Adrenal gland (tissue), 12 donors: Measurements from ENCODE around the gene ERBB4. TPM values are rescaled to one million over a fixed set of nuclear protein-coding genes. Genes with fewer than 3 reads are reported as not detected.

Experiments
- DNase-seq, 7 donors: peaks; one replicate each; pipeline ENCODE4 v3.0.0-alpha.2; 2019 to 2020
- H3K27ac ChIP-seq, 5 donors: fragments of 200-600 bp; sonication (generic) in 4 of 5; 1 replicate in 3 of 5; 2 replicates in 2 of 5; pipeline versions ENCODE4 v1.5.1 to v1.8.0; 2016 to 2020; ENCODE audit warnings: mild to moderate bottlenecking in 1 of 5
- H3K27me3 ChIP-seq: fragments of 200-600 bp; 2 replicates; pipeline ENCODE4 v1.8.0; 2021
- H3K36me3 ChIP-seq, 2 donors: fragments of 200-600 bp; replicated peaks in 1 of 2; 1 replicate in 1 of 2; 2 replicates in 1 of 2; pipeline versions ENCODE4 v1.5.1 to v1.8.0; 2018 to 2022
- H3K4me1 ChIP-seq, 2 donors: fragments of 200-600 bp; replicated peaks in 1 of 2; 1 replicate in 1 of 2; 2 replicates in 1 of 2; pipeline versions ENCODE4 v1.5.1 to v1.8.0; 2018 to 2021
- H3K4me3 ChIP-seq, 4 donors: fragments of 200-600 bp; sonication (generic) in 3 of 4; one replicate each; pipeline ENCODE4 v1.5.1; 2016 to 2018
- H3K9me3 ChIP-seq, 3 donors: fragments of 200-600 bp; sonication (generic) in 1 of 3; replicated peaks in 1 of 3; 1 replicate in 2 of 3; 2 replicates in 1 of 3; pipeline versions ENCODE4 v1.5.1 to v1.8.0; 2016 to 2021
- POLR2A ChIP-seq, 2 donors: fragments of 450-650 bp; IDR thresholded peaks; one replicate each; pipeline ENCODE4 v1.6.1; 2017; ENCODE audit warnings: antibody characterized with exemption in 2 of 2, mild to moderate bottlenecking in 2 of 2, moderate library complexity in 1 of 2
- WGBS, 4 donors: extraction: QIAGEN DNeasy Blood & Tissue Kit in 2 of 4; methylation state at CpG; one replicate each; pipeline versions ENCODE4 v1.1.5 to v1.1.7; 2013 to 2017; 5-methylcytosine and 5-hydroxymethylcytosine counted together
- intact Hi-C, 2 donors: fragments of 100-400 bp; cut with DNase I; formaldehyde crosslinking; loops; one replicate each; pipeline versions ENCODE4 v1.14.1 to v1.15.0; 2022 to 2023
- polyA plus RNA-seq, 3 donors: library from polyadenylated mRNA; stranded (reverse); fragments of 200-250 nt in 2 of 3; fragments of 350-450 nt in 1 of 3; fragmentation: Illumina TruSeq in 1 of 3; extraction: RNeasy Lipid Tissue Mini Kit (QIAGEN cat#74804) in 1 of 3; gene quantifications; one replicate each; pipeline ENCODE4 v1.2.3, GENCODE V29; 2013 to 2014
- total RNA-seq, 9 donors: library from RNA; depleted of rRNA in 4 of 9; stranded (reverse); fragments of >200 nt in 4 of 9; fragments of 120-200 nt in 1 of 9; fragmentation: NEBNext Ultra II Directional in 1 of 9; extraction: Animal tissue kit (Norgen Biotek cat#: 25700) in 1 of 9; gene quantifications; one replicate each; pipeline versions ENCODE4 v1.1.0 to v1.2.4, GENCODE V29; 2013 to 2023
- TF ChIP-seq, protein P1 (sequence below), 6 experiments: fragments of 450-650 bp in 4 of 6; fragments of 200-600 bp in 2 of 6; sonication (generic) in 1 of 6; IDR thresholded peaks; 1 replicate in 5 of 6; 2 replicates in 1 of 6; pipeline versions ENCODE4 v1.5.1 to v1.8.0; 2016 to 2021; ENCODE audit warnings: antibody characterized with exemption in 6 of 6, mild to moderate bottlenecking in 2 of 6, moderate library complexity in 1 of 6
- donor health status: healthy with polysubstance abuse.
- donor health status: Bipolar disorder and iron deficiency.
- donor health status: DM: yes; HTN: yes; CAD: no.
- donor health status: DM: no; HTN: no; CAD: no.
- donor health status: DM: no; HTN: no; CAD: no.
- donor health status: DM: yes; HTN: yes; CAD: no.

ERBB4 gene
- total and polyA plus RNA-seq, 12 donors: 0.06 to 2.9 (median 0.49) TPM

DNA sequence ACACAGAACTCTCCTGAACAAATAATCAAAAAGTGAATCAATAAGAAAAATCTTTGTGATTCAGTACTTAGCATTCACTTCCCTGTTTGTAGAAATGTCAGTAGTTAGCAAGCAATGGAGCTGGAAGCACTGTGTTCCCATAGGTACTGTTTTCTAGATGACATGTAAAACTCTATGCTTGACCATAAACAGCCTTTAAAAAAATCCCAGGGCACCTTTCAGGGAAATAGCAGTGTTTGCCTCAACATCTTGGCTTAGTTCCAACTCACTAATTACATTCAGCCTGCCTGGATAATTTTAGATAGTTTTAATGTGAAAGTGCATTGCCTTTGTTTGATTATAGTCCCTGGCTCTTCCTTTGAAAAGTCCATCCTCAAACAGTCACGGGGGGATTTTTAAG, 721.8 kb downstream of the ERBB4 start:
- TF ChIP-seq, protein P1, sequence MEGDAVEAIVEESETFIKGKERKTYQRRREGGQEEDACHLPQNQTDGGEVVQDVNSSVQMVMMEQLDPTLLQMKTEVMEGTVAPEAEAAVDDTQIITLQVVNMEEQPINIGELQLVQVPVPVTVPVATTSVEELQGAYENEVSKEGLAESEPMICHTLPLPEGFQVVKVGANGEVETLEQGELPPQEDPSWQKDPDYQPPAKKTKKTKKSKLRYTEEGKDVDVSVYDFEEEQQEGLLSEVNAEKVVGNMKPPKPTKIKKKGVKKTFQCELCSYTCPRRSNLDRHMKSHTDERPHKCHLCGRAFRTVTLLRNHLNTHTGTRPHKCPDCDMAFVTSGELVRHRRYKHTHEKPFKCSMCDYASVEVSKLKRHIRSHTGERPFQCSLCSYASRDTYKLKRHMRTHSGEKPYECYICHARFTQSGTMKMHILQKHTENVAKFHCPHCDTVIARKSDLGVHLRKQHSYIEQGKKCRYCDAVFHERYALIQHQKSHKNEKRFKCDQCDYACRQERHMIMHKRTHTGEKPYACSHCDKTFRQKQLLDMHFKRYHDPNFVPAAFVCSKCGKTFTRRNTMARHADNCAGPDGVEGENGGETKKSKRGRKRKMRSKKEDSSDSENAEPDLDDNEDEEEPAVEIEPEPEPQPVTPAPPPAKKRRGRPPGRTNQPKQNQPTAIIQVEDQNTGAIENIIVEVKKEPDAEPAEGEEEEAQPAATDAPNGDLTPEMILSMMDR (IDR thresholded peaks at IDR 0.05): no peak
- no peak for TF ChIP-seq POLR2A (IDR thresholded peaks at IDR 0.05)
- DNase-seq: no peak
- 68 to 78% (median 74%) methylated on average over 1 of the region's 1 CpG for WGBS, 4 donors
- intact Hi-C loops: no loop called here
- no peaks in the 10 kb centered on the region for H3K27me3 ChIP-seq
- no peaks in the 10 kb centered on the region for H3K4me1 ChIP-seq
- no peak overlapping the region for H3K27ac ChIP-seq
- H3K36me3 ChIP-seq: no peaks in the 10 kb centered on the region
- H3K9me3 ChIP-seq: no peaks in the 10 kb centered on the region
- H3K4me3 ChIP-seq: no peak overlapping the region

DNA sequence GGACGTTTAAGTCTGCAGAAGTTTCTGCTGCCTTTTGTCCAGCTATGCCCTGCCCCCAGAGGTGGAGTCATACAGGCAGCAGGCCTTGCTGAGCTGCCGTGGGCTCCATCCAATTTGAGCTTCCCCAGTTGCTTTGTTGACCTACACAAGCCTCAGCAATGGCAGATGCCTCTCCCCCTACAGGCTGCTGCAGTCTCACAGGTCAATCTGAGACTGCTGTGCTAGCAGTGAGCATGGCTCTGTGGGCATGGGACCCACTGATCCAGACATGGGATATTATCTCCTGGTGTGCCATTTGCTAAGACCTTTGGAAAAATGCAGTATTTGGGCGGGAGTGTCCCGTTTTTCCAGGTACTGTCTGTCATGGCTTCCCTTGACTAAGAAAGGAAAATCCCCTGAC, 726.0 kb downstream of the ERBB4 start:
- DNase-seq: no peak
- no peak overlapping the region for H3K27ac ChIP-seq
- no peaks in the 10 kb centered on the region for H3K4me1 ChIP-seq
- TF ChIP-seq, protein P1 (IDR thresholded peaks at IDR 0.05): no peak
- TF ChIP-seq POLR2A (IDR thresholded peaks at IDR 0.05): no peak
- H3K36me3 ChIP-seq: no peaks in the 10 kb centered on the region
- H3K27me3 ChIP-seq: no peaks in the 10 kb centered on the region
- 44 to 59% (median 53%) methylated on average over 3 to 4 of the region's 4 CpGs for WGBS, 4 donors
- H3K4me3 ChIP-seq: no peak overlapping the region
- no peaks in the 10 kb centered on the region for H3K9me3 ChIP-seq
- intact Hi-C loops: no loop called here

DNA sequence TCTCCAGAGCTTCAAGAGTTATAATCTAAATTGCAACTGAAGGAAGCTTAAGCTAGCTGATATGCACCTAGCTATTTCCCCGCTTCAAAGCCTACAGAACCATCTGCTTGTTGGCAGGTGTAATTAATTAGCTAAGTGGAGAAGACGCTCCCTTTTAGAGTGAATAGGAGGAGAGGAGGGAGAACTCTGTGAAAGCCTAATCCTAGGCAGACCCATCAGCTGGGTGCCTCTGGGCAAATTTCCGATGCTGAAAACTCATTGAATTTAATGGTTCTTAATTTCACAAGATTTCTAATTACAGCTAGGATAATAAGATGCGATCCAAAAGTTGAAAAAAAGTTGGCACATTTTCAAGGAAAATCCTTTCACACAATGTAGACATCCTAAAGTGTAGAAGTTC, 735.9 kb downstream of the ERBB4 start:
- H3K4me1 ChIP-seq: no peaks in the 10 kb centered on the region
- no peak overlapping the region for H3K4me3 ChIP-seq
- 63 to 70% (median 65%) methylated on average over 4 of the region's 4 CpGs for WGBS, 4 donors
- TF ChIP-seq, protein P1 (IDR thresholded peaks at IDR 0.05): no peak
- TF ChIP-seq POLR2A (IDR thresholded peaks at IDR 0.05): no peak
- no peak overlapping the region for H3K27ac ChIP-seq
- DNase-seq: no peak
- intact Hi-C loops: no loop called here
- no peaks in the 10 kb centered on the region for H3K9me3 ChIP-seq
- H3K36me3 ChIP-seq: no peaks in the 10 kb centered on the region
- no peaks in the 10 kb centered on the region for H3K27me3 ChIP-seq

DNA sequence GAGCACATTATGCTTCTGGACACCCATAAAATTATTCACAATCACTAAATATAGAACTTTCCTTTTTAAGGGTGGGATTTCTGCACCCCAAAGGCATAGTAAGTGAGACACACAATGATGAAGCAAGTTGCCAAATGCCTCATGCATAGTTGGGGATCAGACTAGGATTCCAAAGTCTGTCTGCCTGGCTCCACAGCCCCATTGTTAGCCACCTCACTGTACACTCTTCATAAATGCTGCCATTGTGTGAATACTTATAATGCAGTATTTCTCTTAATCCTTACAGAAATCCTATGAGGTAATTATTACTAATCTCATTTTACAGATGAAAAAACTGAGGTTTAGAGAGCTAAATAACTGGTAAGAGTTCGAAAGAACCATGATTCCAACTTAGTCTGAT, 738.6 kb downstream of the ERBB4 start:
- DNase-seq: no peak
- Histone ChIP-seq H3K27ac (no peak overlapping the region), H3K4me1 (no peaks in the 10 kb centered on the region), H3K9me3 (no peaks in the 10 kb centered on the region), H3K36me3 (no peaks in the 10 kb centered on the region), H3K4me3 (no peak overlapping the region), H3K27me3 (no peaks in the 10 kb centered on the region)
- TF ChIP-seq POLR2A (IDR thresholded peaks at IDR 0.05): no peak
- TF ChIP-seq, protein P1 (IDR thresholded peaks at IDR 0.05): no peak
- intact Hi-C loops: no loop called here
- 60 to 81% (median 72%) methylated on average over 1 of the region's 1 CpG for WGBS, 4 donors
